GM10248 (cell line): ENCODE results near the gene DOCK10.

Experiments used
- CTCF ChIA-PET: fragments of 300-600 bp; sonication (Branson Sonifier 250); formaldehyde crosslinking; extraction: SDS; loops from one replicate; lab custom pipeline; 2021; ENCODE audit warnings: antibody characterized with exemption; lab: Yijun Ruan, JAX
- POLR2A ChIA-PET: fragments of 350-650 bp; sonication (Branson Sonifier 250); formaldehyde crosslinking; extraction: SDS; loops from one replicate; lab custom pipeline; 2020; ENCODE audit warnings: antibody characterized with exemption; lab: Yijun Ruan, JAX
- DNase-seq: peaks from one replicate; pipeline ENCODE4 v3.0.0; 2012; ENCODE audit errors: extremely low spot score
- TF ChIP-seq, protein P1 (sequence below): IDR thresholded peaks from 2 replicates; pipeline ENCODE4 v1.5.1; 2012; ENCODE audit warnings: mild to moderate bottlenecking, low read depth; ENCODE audit errors: extremely low read depth, missing control alignments, control extremely low read depth

The DOCK10 gene

DNA sequence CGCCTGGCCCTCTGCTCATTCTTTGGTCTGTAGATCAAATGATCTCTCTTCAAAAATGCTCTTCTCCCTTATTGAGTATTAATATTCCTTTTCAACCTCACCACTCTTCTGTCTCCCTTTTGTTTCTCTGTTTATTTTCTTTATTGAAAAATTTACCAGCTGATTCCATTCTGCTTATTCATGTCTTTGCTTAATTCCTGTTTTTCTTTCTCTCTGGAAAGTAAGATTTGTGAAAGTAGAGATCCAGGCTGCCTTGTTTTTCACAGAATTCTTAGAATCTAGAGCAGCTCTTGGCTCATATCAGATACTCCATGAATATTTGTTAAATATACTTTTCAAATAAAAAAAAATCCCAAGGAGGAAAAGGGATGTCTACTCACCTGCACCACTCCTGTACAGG is 157.0 kb downstream of the DOCK10 start:
- DNase-seq = no peak
- TF ChIP-seq, protein P1, sequence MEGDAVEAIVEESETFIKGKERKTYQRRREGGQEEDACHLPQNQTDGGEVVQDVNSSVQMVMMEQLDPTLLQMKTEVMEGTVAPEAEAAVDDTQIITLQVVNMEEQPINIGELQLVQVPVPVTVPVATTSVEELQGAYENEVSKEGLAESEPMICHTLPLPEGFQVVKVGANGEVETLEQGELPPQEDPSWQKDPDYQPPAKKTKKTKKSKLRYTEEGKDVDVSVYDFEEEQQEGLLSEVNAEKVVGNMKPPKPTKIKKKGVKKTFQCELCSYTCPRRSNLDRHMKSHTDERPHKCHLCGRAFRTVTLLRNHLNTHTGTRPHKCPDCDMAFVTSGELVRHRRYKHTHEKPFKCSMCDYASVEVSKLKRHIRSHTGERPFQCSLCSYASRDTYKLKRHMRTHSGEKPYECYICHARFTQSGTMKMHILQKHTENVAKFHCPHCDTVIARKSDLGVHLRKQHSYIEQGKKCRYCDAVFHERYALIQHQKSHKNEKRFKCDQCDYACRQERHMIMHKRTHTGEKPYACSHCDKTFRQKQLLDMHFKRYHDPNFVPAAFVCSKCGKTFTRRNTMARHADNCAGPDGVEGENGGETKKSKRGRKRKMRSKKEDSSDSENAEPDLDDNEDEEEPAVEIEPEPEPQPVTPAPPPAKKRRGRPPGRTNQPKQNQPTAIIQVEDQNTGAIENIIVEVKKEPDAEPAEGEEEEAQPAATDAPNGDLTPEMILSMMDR = no peak
- POLR2A ChIA-PET = no interaction called here
- CTCF ChIA-PET = interaction anchor here (1.5 to 1.6 kb wide), 2 partner anchors 10 to 12 kb away, joined by 3 to 4 read pairs; no protein-coding TSS in a partner anchor

DNA sequence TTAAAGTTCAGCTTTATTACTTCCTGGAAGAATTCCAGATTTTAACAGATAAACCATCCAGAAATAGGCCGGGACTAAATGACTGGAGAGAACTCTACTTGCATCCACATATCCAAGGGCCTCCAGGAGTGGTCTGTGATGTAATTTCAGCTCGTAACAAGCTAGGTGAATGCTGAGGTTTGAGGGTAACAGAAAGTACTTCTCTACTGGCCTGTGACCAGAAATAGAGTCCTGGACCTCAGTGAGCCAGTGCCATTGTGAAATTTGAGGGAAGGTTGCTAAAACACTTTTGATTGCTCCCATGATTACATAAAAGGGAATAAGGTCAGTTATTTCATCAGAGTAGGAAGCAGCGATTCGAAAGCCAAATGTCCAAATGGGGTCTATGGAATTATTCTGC is 158.1 kb downstream of the DOCK10 start:
- ChIA-PET CTCF (interaction anchor here (1.1 to 1.6 kb wide), 3 partner anchors 9 to 11 kb away, joined by 3 to 4 read pairs (median 3); no protein-coding TSS in a partner anchor), POLR2A (no interaction called here)
- TF ChIP-seq, protein P1 = no peak
- DNase-seq = no peak

DNA sequence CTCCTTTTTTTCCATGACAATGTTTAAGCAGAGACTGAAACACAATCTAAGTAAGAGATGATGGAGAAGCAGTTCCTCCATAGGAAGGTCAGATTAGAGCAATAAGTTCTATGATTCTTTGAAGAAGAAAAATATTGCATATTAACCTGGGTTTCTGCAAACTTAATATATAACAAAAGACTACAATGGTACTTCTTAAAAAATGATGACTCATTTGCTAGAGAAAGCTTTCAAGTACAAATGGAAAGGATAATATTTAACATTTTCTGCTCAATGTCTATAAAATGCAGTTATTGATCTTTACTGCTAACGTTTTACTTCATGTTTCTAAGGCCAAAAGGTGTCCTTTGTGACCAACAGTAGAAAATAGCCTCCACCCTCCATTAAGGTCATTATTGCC is 158.6 kb downstream of the DOCK10 start:
- DNase-seq = no peak
- ChIA-PET CTCF (interaction anchor here (1.1 to 1.6 kb wide), 2 partner anchors 11 kb away, joined by 3 to 4 read pairs; no protein-coding TSS in a partner anchor), POLR2A (no interaction called here)
- TF ChIP-seq, protein P1 = no peak

DNA sequence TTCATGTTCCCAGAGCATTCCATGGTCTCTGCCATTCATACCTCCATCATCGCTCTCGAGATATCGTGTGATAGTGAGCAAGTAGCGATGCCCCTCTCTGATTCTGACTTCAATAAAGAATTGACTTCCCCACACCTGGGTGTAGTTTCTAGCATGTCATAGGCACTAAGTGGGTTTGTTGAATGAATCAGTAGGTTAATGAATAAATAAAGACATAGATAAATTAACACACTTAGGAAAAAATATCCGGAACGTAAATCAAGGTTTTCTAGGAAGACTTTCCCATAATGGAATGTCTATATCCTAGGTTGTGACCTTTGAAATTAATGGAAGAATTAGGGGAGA is 159.1 kb downstream of the DOCK10 start:
- CTCF ChIA-PET = interaction anchor here (1.1 kb wide), 1 partner anchor 11 kb away, joined by 3 read pairs; no protein-coding TSS in a partner anchor
- TF ChIP-seq, protein P1 = no peak
- POLR2A ChIA-PET = no interaction called here

DNA sequence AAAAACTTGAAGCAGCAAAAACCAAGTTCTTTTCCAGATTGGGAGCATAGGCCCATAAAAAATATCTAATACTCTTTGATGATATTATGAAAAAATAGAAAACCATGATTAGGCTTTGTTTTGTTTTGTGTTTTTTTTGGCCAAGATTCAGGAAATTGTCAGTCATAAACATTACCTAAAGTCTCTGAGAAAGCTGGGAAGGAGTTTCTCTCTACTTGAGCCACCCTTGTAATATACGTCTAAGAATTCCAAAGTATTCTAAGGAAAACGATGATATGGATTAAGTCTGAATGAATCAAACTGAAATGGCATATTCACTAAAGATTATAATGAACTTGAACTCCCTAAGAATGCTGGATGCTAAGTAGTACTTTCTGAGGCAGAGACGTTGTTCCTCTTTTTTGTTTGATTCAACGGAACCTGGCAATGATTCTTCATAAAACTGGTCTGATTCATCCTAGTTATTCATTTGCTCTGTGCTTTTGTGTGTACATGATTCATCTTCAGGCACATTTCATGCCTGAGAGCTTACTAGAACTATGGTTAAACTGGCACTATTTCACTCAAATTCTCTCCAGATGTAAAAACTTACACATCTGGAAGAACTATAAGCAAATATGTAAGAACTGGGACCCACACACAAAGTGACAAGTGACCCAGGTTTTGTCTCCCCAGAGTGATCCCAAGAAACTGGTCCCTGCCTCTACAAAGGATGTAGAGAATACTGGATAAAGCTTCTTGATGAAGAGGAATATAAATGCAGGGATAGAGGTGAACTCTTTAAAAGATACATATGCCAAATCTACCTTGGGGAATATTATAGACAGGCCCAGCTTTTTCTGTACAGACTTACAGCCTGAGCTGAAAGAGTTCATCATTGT is 159.7 kb downstream of the DOCK10 start:
- TF ChIP-seq, protein P1 = no peak
- POLR2A ChIA-PET = no interaction called here
- DNase-seq = no peak
- CTCF ChIA-PET = interaction anchor here (1.8 kb wide), 1 partner anchor 9 kb away, joined by 6 read pairs; no protein-coding TSS in a partner anchor

More for the DNA sequence above, 159.1 kb downstream of the DOCK10 start:
- no peak for DNase-seq

DNA sequence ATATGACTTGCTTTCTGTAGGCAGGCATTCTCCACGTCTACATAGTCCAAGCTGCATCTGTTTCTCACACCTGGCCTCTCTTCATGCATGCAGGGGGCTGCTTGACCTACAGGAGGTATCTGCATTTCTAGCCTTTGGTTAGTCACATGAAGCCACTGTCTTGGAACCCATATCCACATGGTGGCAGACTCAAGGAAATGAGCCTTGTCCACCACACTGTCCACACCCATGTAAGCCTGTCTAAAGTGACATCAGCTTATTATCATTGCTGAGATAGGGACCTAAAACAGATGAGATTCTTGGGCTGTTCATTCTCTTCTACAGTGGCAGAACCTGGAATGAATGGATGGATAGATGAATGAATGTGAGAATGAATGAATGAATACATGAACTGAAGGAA is 160.4 kb downstream of the DOCK10 start:
- CTCF ChIA-PET = interaction anchor here (1.8 kb wide), 1 partner anchor 9 kb away, joined by 6 read pairs; no protein-coding TSS in a partner anchor
- DNase-seq = no peak
- TF ChIP-seq, protein P1 = no peak
- POLR2A ChIA-PET = no interaction called here
